HG03520 (cell line): ENCODE results near the gene ACO2.
"Not testable (repeated sequence)": the region's sequence is repeated elsewhere in the genome, so short reads cannot be mapped to it uniquely, and the experiment has no call there.

Experiments used
- ATAC-seq: cut with Tn5 transposase; IDR thresholded peaks from one replicate; pipeline ENCODE4 v1.9.1; 2021; ENCODE audit warnings: mild to moderate bottlenecking, moderate library complexity; ENCODE audit not compliant: unreplicated experiment

Gene ACO2

GRCh38 chr22:41563051-41563711 lies 94.3 kb downstream of the ACO2 start:
- ATAC-seq, result no peak

GRCh38 chr22:41564563-41564962 lies 95.6 kb downstream of the ACO2 start:
- ATAC-seq, result no peak

GRCh38 chr22:41565403-41566054 lies 96.6 kb downstream of the ACO2 start:
- ATAC-seq, result no peak

GRCh38 chr22:41567512-41567768 lies 98.5 kb downstream of the ACO2 start:
- ATAC-seq, result no peak

GRCh38 chr22:41568811-41569210 lies 99.9 kb downstream of the ACO2 start:
- ATAC-seq, result no peak

- ATAC-seq, result no peak
Observed at GRCh38 chr22:41570221-41570620, 101.3 kb downstream of the ACO2 start.

GRCh38 chr22:41571786-41572185 lies 102.9 kb downstream of the ACO2 start:
- no peak for ATAC-seq

- ATAC-seq, result not testable (repeated sequence)
Observed at GRCh38 chr22:41572305-41572704, 103.4 kb downstream of the ACO2 start.

GRCh38 chr22:41573677-41574076 lies 104.8 kb downstream of the ACO2 start:
- no peak for ATAC-seq

GRCh38 chr22:41574847-41575381 lies 106.0 kb downstream of the ACO2 start:
- no peak for ATAC-seq

GRCh38 chr22:41575533-41575932 lies 106.6 kb downstream of the ACO2 start:
- no peak for ATAC-seq

- no peak for ATAC-seq
Observed at GRCh38 chr22:41576877-41577276, 108.0 kb downstream of the ACO2 start.

GRCh38 chr22:41578114-41578513 lies 109.2 kb downstream of the ACO2 start:
- no peak for ATAC-seq
